Middle frontal gyrus (tissue), 1 donor: Measurements from ENCODE around the gene ABCA13.

Experiments used
- DNase-seq: peaks from one replicate; pipeline ENCODE4 v3.0.0-alpha.2; 2015; ENCODE audit warnings: low spot score; ENCODE audit errors: extremely low spot score

Gene ABCA13

DNA sequence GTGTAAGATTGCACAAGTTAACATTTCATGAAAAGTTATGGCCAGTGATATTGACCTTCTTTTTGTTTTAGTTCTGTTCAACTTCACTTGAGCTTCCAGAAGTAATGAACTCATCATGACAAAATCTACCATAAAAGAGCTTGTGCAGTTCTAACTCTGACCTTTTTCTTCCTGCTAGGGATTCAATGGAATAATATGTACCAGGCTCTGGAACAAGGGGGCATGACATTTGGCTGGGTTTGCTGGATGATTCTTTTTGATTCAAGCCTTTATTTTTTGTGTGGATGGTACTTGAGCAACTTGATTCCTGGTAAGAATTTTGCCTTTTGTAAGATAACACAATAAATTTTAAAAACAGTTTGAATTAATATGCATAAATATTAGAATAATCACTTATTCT is 205.0 kb downstream of the ABCA13 start:
- no peak for DNase-seq

DNA sequence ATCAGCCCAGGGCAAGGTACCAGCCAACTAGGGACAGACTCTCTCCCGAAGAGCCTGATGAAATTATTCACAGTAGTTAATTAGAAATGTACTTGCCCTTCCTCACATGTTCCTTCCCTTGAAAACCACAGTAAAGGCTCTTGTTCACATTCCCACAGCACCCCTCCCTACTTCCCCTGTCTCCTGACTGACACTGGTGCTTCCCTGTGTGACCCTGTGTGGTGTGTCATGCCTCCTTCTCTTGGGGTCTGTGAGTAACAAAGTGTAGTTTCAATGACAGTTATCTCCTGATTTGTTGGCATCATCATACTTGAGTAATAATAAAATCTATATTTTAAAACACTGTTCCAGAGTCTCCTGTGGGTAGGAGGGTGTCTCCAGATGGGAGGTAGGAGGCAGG is 209.7 kb downstream of the ABCA13 start:
- no peak for DNase-seq

DNA sequence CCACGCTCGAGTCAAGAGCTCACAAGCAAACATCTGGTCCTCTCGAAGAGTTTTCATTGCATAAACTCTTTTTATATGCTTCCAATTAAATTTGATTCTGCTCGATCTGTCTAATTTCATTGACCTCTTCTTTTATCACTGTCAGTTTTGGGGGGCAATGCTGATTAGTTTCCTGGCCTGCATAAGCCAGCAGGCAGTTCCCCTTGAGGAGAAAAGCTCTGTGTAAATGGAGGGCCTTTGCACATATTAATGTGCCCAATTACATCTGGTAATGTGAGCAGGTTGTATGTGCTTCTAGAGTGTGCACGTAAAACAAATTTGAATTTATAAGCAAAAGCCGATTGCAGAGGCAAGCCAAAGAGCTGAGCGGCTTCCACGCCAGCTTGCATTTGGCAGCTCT is 210.3 kb downstream of the ABCA13 start:
- DNase-seq, result no peak

DNA sequence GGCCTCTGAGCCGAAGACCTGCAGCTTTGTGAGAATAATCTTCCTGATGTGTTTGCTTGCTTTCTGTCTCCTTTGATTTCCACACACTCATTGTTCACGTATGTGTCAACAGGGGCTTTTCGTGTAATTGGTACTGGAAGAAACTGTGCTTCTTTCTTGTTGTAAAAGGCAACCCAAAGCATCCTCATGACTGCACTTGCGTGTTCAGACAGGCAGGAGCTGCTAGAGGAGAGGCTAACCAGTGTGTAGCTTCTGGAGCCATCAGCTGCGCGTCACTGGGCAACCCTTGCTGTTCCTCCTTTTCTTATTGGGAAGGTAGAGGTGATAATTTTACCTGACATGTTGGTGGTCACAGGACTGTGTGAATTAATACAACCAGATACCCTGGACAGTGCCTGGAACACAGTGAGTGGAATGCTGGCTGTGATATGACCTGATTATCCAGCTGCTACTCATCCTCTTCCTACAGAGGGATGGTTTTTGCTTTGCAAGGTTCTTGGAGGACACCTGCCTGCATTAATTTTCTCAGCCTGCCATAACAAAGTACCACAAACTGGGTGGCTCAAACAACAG is 213.0 kb downstream of the ABCA13 start:
- DNase-seq, result no peak

DNA sequence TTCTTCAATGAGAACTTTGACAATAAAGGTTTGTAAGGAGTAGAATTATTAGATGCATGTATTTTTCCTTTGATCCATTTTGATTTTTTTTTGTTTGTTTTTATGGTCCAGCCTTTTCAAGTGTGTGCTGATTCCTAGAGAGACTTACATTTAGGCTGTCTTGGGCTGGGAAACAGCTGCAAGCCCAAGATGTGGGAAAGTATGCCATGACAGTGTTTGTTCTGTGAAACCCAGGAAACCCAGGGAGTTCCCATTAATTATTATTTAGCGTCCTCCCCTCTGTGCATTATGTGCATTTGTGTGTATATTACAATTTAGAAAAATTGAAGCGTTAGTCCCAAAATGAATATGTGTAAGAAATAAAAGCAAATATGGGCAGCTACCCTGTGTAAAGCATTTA is 216.7 kb downstream of the ABCA13 start:
- no peak for DNase-seq

DNA sequence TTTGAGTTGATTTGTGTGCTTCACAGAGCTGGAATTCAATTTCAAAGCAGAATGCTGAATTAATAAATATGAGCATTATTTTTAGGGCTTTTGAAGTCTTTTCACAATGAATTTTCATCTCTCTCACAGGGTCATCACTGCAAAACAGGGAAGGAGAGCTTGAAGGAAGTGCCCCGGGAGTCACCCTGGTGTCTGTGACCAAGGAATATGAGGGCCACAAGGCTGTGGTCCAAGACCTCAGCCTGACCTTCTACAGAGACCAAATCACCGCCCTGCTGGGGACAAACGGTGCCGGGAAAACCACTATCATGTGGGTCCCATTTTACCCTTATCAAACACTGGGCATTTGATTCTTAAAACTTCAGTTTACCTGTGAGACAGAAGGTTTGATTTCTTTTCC is 217.7 kb downstream of the ABCA13 start:
- DNase-seq, result no peak

DNA sequence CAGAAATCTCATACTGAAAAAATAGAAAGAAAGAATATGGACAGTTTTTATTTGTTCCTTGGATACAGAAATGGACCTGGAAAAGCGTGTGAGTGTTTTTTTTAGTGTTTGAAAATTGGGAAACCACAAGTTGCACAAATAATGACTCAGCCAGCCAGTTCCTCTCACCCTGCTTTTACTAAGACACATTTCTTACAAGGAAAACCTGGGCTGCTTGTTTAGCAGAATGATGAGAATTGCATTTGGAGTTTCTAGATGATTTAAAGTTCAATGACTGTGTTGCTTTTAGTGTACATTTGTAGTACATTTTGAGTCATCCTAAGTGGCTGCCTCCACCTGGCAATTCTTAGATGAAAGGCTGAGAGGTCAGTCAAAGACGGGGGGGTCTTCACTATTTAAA is 218.7 kb downstream of the ABCA13 start:
- no peak for DNase-seq

DNA sequence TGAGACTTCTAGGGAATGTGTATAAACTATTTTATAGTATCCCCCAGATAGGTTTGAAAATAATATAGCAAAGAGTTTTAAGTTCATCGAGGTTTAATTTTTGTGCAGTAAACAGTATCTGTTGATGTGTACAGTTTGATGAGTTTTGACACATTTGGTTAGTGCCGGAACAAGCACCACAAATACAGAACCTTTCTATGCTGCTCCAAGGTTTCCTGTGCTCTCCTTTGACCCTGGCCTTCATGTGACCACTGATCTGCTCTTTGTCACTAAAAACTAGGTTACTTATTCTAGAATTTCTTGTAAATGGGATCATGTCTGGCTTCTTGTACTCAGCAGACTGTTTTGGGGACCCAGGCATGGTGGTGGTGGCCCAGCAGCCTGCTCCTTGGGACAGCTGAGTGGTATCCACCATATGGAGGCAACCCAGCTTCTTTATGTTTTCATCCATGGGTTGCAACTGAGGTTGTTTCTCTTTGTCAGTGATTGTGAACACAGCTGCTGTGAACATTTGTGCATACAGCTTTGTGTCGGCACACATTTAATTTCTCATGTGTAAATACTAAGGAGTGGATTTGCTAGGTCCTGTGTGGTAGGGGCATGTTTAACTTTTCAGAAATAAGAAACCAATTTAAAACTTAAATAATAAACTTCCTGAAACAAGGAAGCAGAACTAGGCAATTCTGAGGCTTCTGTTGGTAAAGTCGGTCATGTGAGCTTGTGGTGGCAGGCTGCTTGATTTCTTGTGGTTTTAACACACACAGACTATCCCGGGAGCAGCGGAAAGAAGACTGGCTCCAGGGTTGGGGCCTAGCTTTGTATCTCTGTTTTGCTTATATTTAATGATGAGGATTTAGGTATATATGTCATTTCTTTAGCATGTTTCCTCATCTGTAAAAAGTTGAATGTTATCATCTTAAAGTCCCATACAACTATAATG is 219.4 kb downstream of the ABCA13 start:
- no peak for DNase-seq

DNA sequence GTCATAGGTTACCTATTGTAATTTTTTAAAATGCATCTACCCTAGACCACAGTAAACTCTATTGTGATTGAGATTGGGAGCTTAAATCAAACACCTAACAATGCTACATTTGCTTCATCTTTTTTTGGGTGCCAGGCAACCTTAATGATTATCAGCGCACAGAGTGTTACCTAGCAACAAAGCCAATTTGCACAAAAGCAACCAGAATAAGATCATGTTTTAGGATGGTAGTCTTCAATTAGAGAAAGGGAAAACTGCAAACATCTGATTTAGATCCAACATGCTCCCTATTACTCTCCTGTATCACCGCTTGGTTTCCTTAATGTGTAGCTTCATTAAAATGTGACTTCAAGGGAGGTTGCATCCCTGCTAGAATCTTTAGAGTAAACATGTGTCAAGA is 226.9 kb downstream of the ABCA13 start:
- no peak for DNase-seq

DNA sequence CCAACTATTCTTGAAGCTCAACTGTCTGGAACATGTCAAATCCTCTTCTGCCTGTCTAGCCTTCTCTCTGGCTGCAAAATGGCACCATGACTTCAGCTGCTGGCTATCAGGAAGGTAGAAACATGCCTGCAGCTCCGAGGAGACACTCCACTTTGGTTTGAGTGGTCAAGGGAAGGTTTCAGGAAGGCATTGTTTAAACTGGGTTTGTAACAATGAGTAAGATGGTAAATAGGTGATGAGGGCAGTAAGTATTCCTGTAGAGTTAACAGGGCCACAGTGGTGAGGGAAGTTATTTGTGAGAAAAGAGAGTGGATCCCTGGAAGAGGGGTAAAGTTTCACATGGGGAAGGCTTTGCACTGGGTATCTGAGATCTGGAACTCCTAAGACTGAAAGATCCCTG is 231.5 kb downstream of the ABCA13 start:
- DNase-seq, result no peak

DNA sequence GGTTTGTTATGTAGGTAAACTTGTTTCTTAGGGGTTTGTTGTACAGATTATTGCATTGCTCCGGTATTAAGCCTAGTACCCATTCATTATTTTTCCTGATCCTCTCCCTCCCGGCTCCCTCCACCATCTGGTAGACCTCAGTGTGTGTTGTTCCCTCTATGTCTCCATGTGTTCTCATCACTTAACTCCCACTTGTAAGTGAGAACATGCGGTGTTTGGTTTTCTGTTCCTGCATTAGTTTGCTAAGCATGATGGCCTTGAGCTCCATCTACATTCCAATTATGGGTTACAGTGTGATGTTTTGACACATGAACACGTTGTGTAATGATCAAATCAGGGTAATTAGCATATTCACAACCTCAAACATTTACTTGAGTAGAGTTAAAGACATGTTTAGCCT is 237.5 kb downstream of the ABCA13 start:
- no peak for DNase-seq

DNA sequence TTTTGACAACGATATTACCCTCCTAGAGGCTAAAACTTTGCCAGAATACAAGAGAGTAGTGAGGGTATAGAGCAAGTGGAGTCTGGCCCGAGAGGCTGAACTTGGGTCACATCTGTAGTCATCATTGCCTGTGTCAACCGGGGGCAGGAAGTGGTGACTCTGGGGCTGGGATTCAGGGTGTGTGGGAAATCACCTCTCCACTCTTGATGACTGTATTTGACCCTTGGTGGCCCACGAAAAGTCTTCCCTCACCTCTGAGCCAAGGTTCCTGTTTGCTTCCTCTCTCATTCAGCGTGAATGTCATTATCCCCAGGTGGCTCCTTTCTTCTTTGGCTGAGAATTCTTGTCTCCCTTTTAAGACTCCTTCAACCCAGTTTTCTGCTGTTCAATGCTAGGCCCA is 240.4 kb downstream of the ABCA13 start:
- DNase-seq, result no peak

DNA sequence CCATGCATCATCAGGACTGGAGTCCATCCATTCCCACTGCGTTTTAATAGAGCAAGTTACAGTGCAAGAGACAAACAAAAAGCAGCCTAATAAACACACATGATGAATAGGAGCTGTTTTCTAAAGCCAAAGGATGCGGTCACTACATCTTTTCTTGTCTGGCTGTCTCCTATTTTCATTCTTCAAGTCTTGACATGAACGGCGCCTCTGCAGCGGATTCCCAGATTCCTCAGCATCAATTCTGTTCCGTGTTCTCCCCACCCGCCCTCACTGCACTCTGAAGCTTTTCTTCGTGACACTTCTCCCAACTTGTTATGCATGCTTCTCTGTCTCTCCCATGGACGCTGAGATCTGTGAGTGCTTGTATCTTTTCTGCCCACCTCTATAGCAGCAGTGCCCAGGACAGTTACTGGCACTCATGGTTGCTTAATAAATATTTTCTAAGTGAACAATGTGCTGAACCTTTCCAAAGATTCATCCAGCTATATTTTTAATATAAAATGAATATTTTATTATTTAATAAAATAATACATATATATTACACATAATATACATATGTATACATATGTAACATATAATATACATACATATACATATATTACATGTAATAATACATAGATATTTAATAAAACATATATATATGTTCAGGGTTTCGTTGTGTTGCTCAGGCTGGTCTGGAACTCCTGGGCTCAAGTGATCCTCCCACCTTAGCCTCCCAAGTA is 242.9 kb downstream of the ABCA13 start:
- no peak for DNase-seq

DNA sequence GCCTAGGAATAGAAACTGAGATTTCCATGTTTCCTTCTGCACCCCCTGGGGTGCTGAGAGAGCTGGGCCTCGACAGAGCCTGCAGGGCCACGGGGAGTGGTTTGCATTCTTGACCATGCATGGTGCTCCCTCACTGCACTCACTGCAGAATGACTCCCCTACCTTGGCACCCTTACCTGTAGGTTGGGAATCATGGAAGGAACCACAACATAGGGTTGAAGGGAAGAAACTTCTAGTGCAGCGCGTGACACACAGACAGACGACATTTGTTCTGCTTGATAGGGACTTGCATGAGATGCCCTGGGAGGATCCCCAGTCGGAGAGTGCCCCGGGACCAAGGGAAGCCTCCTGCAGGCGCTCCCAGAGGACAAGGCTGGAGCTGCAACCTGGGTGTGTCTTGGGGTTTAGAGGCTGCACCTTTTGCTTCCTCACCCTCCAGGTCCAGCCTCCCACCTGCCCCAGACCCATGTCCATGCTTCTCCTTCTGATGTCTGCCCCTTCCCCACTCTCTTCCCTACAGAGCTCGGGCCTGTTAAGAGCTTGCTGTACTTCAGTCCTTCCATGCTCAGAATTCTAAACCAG is 245.2 kb downstream of the ABCA13 start:
- no peak for DNase-seq

DNA sequence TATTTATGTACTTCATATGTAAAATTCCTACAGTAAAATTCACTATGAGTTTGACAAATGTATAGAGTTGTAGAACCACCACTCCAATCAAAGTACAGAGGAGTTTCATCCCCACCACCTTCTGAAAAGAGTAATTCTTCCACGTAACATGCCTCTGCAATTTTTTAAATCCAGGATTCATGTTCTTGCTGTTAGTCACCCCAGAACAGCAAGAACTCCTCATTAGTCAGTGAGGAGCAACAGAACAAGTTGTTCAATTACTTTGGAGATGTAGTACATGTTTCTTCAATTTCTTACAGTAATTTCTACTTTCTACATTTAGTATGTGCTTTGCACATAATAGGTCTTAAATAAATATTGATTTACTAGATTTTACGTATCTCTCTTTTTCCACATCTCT is 248.1 kb downstream of the ABCA13 start:
- DNase-seq, result no peak

DNA sequence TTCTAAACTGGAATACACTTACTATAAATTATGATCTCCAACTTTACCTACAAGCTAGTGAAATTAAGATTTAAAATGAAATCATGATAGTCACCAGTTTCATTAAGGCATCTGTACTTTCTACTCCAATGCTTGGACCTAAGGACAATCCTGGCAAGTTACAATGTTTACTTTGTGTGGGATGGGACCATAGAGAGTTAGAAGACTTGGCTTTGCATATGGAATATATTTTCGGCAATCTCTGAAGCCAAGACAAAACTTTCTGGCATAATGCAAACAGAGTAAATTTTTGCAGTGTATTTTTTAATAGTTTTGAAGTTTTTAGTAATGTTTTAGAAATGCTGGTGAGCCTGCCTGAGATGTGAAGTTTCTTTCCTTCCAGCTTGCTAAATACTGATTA is 248.9 kb downstream of the ABCA13 start:
- DNase-seq, result no peak

DNA sequence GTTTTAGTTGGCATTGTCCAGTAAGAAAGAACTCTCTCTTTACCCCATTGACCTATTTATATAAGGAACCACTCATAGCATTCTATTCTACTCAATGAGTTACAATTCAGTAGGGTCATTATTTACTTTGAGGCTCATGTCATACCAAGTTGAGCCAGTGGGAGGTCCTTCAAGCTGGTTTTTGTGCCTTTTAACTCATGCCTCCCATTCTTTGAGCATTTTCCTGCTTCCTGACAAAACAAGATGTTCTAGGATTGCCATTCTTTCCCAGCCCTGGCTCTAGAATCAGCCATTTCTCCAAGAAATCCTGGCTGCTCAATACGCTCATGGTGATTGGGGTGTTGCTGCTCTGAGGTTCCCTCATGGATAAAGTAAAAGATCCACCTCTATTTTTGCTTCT is 250.1 kb downstream of the ABCA13 start:
- no peak for DNase-seq

DNA sequence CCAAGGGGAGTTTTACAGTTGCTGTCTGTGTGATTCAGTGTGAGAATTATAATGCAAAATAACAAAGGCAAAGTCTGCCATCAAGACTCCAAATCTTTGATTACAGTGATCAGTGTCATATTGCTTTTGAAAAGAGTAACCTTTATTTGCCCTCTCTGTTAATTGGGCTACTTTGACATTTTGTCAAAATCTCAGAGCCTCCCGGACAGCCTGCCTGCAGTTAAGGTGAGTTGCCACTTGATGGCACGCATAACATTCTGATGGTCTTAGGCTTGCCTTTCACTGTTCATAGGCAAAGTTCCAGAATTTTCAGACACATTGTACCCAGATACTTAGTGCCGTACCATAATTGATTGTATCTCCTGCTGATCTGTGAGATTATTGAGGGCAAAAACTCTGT is 253.5 kb downstream of the ABCA13 start:
- no peak for DNase-seq

DNA sequence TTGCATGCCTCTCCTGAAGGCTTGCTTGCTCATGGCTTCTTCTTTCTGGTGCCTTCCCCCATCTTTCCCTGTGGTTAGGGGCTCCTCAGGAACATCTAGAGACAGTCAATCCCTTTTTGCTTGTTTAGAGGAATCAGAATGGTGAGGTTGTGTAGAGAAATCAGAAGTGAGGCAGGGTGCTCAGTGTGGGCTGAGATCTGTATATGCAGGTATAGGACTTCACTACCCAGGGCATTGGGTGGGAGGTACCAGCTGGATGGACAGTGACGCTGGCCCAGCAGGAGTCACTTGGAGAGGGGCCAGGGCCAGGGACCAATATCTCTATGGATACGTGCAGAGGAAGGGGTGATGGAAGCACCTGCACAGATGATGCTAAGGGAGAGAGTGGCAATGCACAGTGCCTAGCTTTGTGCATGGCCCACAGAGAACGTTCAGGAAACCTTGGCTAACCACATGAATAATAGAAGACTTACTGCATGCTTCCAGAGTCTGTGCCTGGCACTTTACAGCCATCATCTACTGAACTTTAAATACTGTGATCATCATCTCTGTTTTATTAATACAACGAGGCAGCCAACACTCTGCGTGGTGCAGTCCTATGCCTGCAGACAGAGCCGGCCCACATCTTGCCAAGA is 255.2 kb downstream of the ABCA13 start:
- no peak for DNase-seq

DNA sequence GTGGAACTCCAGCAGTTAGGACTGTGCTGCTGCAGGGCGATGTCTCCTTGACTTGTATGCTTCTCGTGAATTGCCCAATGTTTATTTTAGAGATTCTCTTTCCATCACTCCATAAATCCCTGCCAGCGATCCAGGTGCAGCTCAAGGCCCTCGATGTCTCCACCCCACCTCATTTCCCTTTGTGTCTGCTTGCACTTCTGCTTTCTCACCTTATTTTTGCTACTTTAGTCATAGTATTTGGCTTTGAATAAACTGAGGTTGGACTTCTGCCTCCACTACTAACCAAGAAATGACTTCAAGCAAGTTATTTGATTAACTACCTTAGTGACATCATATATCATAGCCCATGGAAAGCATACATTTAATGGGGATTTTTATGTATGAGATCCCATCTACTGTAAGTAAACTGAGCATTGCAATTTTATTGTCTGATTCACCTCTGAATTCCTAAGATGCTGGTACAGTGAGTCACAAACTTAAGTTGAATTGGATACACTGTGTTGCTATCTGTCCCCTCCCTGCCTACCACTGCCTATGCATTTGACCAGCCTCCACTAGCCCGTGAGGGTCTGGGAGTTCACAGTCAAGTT is 255.8 kb downstream of the ABCA13 start:
- DNase-seq, result no peak

DNA sequence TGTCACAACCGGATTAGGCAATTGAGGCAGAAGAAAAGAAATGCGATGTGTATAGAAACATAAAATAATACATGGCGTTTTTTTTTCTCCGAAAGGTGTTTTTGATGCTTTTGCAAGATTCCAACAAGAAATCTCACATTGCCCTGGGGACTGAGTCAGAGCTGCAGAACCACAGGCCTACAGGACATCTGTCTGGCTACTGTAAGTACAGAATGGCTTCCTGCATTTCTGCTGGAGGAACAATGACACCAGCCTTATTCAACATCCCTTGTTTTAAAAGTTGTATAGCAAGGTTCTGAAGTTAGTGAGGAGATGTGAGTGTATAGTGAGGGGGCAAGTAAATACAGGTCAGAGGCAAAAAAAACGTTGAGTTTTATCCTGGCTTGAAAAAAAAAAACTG is 256.4 kb downstream of the ABCA13 start:
- DNase-seq, result no peak
